BJ (cell line): ENCODE data around the gene UNC5A. TPM values are rescaled to one million over a fixed set of nuclear protein-coding genes. Genes with fewer than 3 reads are reported as not detected.

Source experiments
- CTCF ChIA-PET: fragments of 350-600 bp; formaldehyde crosslinking; extraction: SDS; loops from one replicate; lab custom pipeline; 2021; ENCODE audit warnings: antibody characterized with exemption, inconsistent platforms; lab: Yijun Ruan, JAX
- POLR2A ChIA-PET: fragments of 300-600 bp; sonication (Branson Sonifier 250); formaldehyde crosslinking; extraction: SDS; loops from one replicate; lab custom pipeline; 2021; ENCODE audit warnings: antibody characterized with exemption; lab: Charles Lee
- DNase-seq: peaks from one replicate; pipeline ENCODE4 v3.0.0-alpha.2; 2011; ENCODE audit warnings: low read depth
- H3K27me3 ChIP-seq: 2 replicates; pipeline ENCODE4 v1.6.0; 2011; ENCODE audit warnings: low read length; ENCODE audit not compliant: control insufficient read depth, insufficient read depth
- H3K36me3 ChIP-seq: 2 replicates; pipeline ENCODE4 v1.5.1; 2011; ENCODE audit warnings: low read length; ENCODE audit not compliant: control insufficient read depth, insufficient read depth
- H3K4me3 ChIP-seq: 2 replicates; pipeline ENCODE4 v1.5.1; 2011; ENCODE audit warnings: low read depth, mild to moderate bottlenecking, control low read depth, low read length
- CTCF ChIP-seq: IDR thresholded peaks from 2 replicates; pipeline ENCODE4 v1.5.1; 2011; ENCODE audit warnings: low read depth, mild to moderate bottlenecking, control low read depth, inconsistent platforms, low read length, moderate library complexity; ENCODE audit not compliant: insufficient read depth
- polyA plus RNA-seq: library from polyadenylated mRNA; depleted of rRNA; stranded (reverse); fragments of >200 nt; gene quantifications from 2 replicates; pipeline ENCODE4 v1.2.3, GENCODE V29; 2011

The UNC5A gene
- polyA plus RNA-seq, 1 experiment, result not detected

GRCh38 chr5:176915906-176916305, 105.5 kb downstream of the UNC5A start:
- ChIA-PET POLR2A (no interaction called here), CTCF (interaction anchor here (0.6 to 1.2 kb wide), 3 partner anchors 10 to 255 kb away, joined by 3 read pairs; no protein-coding TSS in a partner anchor)
- no peak for DNase-seq
- TF ChIP-seq CTCF, result no peak
- Histone ChIP-seq H3K4me3 (no peak overlapping the region), H3K36me3 (no peaks in the 10 kb centered on the region), H3K27me3 (no peaks in the 10 kb centered on the region)

- Histone ChIP-seq H3K27me3 (no peaks in the 10 kb centered on the region), H3K4me3 (no peak overlapping the region), H3K36me3 (no peaks in the 10 kb centered on the region)
- POLR2A ChIA-PET, result no interaction called here
- DNase-seq, result no peak
- TF ChIP-seq CTCF, result no peak
- CTCF ChIA-PET, result interaction anchor here (1.0 to 1.2 kb wide), 3 partner anchors 10 to 255 kb away, joined by 3 read pairs; no protein-coding TSS in a partner anchor
Measured at GRCh38 chr5:176916337-176916736, 106.0 kb downstream of the UNC5A start.

GRCh38 chr5:176918613-176919012, 108.3 kb downstream of the UNC5A start:
- TF ChIP-seq CTCF, result no peak
- CTCF ChIA-PET, result no interaction called here
- no peak for DNase-seq
- POLR2A ChIA-PET, result no interaction called here
- no peak overlapping the region for H3K4me3 ChIP-seq
- H3K27me3 ChIP-seq, result no peaks in the 10 kb centered on the region
- H3K36me3 ChIP-seq, result no peaks in the 10 kb centered on the region

- DNase-seq, result no peak
- ChIA-PET CTCF (interaction anchor here (0.9 to 1.6 kb wide), 2 partner anchors 261 to 264 kb away, joined by 3 read pairs; no protein-coding TSS in a partner anchor), POLR2A (interaction anchor here (0.7 kb wide), 1 partner anchor 327 kb away, joined by 4 read pairs; no protein-coding TSS in a partner anchor)
- H3K36me3 ChIP-seq, result no peaks in the 10 kb centered on the region
- TF ChIP-seq CTCF, result no peak
- no peaks in the 10 kb centered on the region for H3K27me3 ChIP-seq
- no peak overlapping the region for H3K4me3 ChIP-seq
Measured at GRCh38 chr5:176921714-176922113, 111.4 kb downstream of the UNC5A start.

- no peak for DNase-seq
- Histone ChIP-seq H3K36me3 (no peaks in the 10 kb centered on the region), H3K27me3 (no peaks in the 10 kb centered on the region), H3K4me3 (no peak overlapping the region)
- ChIA-PET CTCF (interaction anchor here (0.9 kb wide), 1 partner anchor 16 kb away, joined by 3 read pairs; no protein-coding TSS in a partner anchor), POLR2A (no interaction called here)
- no peak for TF ChIP-seq CTCF
Measured at GRCh38 chr5:176922817-176923216, 112.5 kb downstream of the UNC5A start.
